GM23338 (cell line): Measurements from ENCODE around the gene HLA-DMB.

Experiments
- CTCF ChIP-seq, 2 experiments: fragments of 200-600 bp in 1 of 2; sonication (generic) in 1 of 2; conservative IDR thresholded peaks; 2 replicates each; pipeline versions ENCODE4 v1.5.1 to v1.6.1; 2016 to 2017; ENCODE audit warnings: antibody characterized with exemption in 2 of 2, low read depth in 2 of 2, mild to moderate bottlenecking in 2 of 2, moderate library complexity in 1 of 2
- EZH2phosphoT487 ChIP-seq: fragments of 200-600 bp; sonication (generic); IDR thresholded peaks from one replicate; pipeline ENCODE4 v1.8.1; 2018; ENCODE audit warnings: antibody characterized with exemption; ENCODE audit not compliant: unreplicated experiment
- POLR2AphosphoS5 ChIP-seq: IDR thresholded peaks from 2 replicates; pipeline ENCODE4 v1.6.1; 2016; ENCODE audit warnings: antibody characterized with exemption, low read depth
- REST ChIP-seq: IDR thresholded peaks from one replicate; pipeline ENCODE4 v1.6.1; 2018; ENCODE audit warnings: antibody characterized with exemption; ENCODE audit not compliant: unreplicated experiment
- STAT1 ChIP-seq: IDR thresholded peaks from one replicate; pipeline ENCODE4 v1.6.1; 2016; ENCODE audit warnings: antibody characterized with exemption; ENCODE audit not compliant: unreplicated experiment

- no peak for TF ChIP-seq POLR2AphosphoS5
- TF ChIP-seq CTCF (conservative IDR thresholded peaks at IDR 0.05; ENCODE audit: low read depth in 2 of 2), result no peak
- TF ChIP-seq STAT1, result no peak
- no peak for TF ChIP-seq EZH2phosphoT487
- no peak for TF ChIP-seq REST
These were observed 19.7 kb upstream of the HLA-DMB start for GRCh38 chr6:32960563-32960962.
